GM19395 (cell line): ENCODE data around the gene CPB2.

Experiments used
- ATAC-seq: cut with Tn5 transposase; IDR thresholded peaks from one replicate; pipeline ENCODE4 v1.9.1; 2021; ENCODE audit warnings: mild to moderate bottlenecking, moderate library complexity; ENCODE audit not compliant: unreplicated experiment

The CPB2 gene

GRCh38 chr13:46104868-46105267 is at the start of gene CPB2:
Gene CPB2, minus strand, starts transcription at chr13:46105033. Its CDS starts 24 bp downstream, at chr13:46105009.
- no peak for ATAC-seq

DNA sequence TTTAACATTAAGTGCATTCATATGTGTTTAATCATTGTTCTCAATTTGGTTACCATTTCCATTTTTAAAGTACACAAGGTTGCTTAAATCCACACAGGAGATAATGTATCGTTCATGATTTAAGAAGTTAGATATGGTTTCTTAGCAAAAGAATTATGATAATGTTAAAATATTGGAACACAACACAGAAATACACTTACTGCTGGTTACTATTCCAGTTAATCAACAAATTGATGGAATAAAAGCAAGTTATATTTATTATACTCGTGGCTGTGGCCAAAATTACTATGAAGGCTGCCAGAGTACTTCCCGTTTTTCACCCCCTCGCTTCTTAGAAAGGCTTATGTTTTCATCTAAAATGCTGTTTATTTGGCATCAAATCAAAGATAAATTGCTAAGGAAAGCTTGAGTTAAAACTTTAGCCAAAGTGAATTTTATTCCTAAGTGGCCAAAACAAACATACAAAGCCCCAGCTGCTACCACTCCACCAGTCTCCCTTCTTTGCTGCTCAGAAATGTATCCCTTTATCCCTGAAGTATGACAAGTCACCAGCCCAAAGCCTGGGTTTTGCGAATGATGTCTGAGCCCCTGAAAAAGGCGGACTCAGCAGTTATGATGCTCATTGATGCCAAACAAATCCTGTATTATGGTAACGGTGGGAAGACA is 49.4 kb upstream of the CPB2 start:
- ATAC-seq, result no peak

GRCh38 chr13:46152627-46153328 is 47.9 kb upstream of the CPB2 start:
- ATAC-seq, result no peak

GRCh38 chr13:46150134-46150693 is 45.4 kb upstream of the CPB2 start:
- ATAC-seq, result no peak

- no peak for ATAC-seq
Observed at GRCh38 chr13:46149272-46150133, 44.7 kb upstream of the CPB2 start.

- no peak for ATAC-seq
Observed at GRCh38 chr13:46146898-46147297, 42.1 kb upstream of the CPB2 start.

- no peak for ATAC-seq
Observed at GRCh38 chr13:46145950-46146349, 41.1 kb upstream of the CPB2 start.

DNA sequence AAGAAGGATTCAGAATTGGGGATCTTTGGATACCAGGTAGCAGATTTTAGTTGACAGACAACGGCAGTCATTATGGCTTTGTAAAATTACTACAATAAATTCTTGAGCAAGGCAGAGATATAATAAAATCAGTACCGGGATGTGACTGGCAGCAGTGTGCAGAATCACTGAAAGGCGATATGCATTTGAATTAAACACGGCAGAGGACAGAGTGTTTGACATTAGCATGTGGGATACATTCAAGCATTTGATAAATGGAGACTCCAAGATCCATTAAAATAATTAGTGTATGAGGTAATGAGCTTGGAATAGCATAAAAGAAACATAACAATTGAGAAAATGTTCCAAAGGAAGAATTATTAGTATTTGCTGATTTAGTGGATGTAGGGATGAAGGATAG is 40.3 kb upstream of the CPB2 start:
- ATAC-seq, result no peak

DNA sequence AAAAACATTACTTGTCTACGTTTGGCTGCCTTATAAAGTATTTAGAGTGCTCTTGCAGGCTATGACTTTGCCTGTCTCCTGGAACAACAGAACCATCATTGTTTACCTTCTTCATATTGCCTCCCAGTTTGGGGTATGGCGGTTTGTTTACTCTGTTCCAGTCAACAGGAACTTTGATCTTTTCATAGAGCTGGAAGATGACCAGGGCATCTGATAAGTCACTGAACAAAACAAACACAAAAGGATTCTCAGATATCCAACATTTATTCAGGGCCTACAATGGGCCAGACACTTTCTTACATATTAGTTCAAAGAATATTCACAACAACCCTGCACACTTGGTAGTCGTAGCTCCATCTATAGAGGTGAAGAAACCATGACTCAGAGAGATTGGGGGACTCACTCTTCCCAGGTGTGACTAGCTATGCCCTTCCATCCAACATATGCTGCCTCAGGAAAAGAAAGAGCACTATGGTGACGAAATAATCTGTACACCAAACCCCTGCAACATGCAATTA is 38.4 kb upstream of the CPB2 start:
- no peak for ATAC-seq

DNA sequence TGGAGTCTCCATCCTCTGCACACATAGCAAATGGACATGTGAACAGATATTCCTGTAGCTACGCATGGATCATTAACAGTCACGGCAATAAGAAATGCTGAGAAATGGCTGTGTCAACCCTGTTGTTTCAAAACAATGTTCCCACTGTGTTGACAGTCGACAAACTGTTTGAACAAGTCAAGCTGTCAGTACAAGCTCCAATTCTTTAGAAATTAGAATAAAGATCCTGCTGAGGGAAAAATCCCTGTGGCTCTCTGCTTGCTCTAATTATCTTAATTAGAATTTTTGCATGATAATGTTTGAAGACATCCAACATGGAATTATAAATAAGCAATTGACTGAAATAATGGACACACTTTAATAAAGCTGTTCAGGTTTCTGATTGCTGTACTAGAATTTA is 37.9 kb upstream of the CPB2 start:
- no peak for ATAC-seq

- ATAC-seq, result no peak
Observed at GRCh38 chr13:46140044-46140443, 35.2 kb upstream of the CPB2 start.

GRCh38 chr13:46137627-46138317 is 32.9 kb upstream of the CPB2 start:
- no peak for ATAC-seq

GRCh38 chr13:46136688-46137087 is 31.9 kb upstream of the CPB2 start:
- no peak for ATAC-seq

DNA sequence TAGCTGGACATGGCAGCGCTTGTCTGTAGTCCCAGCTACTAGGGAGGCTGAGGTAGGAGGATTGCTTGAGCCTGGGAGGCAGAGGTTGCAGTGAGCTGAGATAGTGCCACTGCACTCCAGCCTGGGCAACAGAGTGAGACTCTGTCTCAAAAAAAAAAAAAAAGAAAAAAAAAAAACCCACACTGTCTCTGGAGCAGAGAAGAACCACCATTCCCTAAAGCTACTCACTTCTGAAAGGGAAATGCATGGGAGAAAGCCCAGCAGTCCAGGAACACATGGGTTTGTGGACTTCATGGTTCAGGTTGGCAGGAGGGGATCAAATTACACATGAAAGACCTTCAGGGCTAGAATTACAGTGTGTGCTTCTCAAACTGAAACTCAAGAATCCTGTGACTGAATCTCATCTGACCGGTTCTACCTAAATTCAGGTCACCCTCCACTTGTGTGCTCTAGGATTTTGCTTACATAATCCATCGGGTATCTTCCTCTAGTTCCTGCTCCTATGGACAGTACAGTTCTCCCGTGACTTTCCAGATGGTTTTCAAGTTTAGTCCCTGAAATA is 30.2 kb upstream of the CPB2 start:
- ATAC-seq, result no peak

GRCh38 chr13:46134494-46134893 is 29.7 kb upstream of the CPB2 start:
- ATAC-seq, result no peak

DNA sequence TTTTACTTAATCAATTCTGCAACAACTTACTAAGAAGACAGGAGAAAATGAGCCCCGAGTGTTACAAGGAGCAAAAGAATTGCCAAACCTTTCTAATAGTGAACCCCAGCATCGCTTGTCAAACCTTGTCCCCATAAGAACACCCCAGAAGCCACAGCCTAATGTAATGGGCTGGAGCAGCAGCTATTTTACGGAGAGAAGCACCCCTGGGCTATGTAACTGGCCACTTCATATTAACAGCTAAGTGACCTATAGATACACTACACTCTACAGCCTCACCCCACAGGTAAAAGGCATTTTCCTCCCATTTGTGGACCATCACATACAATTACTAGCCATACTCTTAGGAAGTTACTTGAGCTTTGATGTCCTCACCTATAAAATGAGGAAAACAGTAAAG is 27.3 kb upstream of the CPB2 start:
- ATAC-seq, result no peak

- no peak for ATAC-seq
Observed at GRCh38 chr13:46131705-46132104, 26.9 kb upstream of the CPB2 start.

DNA sequence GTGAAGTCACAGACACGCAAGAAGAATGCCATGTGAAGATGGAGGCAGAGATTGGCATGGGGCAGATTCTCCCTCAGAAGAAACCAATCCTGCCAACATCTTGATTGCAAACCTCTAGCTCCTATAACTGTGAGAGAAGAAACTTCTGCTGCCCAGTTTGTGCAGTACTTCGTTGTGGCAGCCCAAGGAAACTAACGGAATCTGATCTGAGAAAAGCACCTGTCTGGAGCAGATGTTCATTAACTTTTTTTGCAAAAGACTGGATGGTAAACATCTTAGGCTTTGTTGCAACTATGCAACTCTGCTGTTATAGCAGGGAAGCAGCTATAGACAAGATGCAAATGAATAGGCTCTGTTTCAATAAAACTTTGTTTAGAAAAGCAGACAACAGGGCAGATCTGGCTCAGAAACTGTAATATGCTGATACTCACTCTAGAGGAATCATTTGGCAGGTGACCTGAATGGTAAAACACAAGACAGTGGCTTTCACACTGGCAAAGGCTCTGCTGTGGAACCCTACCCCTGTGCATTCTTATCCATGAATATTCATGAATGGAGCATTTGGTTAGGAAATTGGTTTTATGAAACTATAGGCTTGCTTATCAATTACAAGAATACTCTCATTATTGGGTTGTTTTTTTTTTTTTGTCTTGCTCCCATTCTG is 25.3 kb upstream of the CPB2 start:
- no peak for ATAC-seq

DNA sequence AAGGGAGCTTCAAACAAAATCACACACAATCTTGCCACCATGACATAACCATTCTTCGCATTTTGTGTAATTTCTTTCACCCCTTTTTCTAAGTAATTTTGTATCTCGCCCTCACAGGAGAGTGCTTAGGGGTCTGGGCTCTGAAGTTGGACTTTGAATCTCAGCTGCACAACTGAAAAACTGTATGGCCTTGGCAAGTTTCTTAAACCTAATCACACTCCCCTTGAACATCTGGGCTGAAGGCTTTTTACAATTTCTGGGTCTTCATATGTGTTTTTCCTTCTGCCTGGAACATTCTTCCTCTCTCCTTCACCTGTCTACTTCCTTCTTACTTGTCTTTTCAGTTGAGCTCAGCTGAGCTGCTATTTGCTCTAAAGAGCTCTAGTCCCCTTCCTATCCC is 24.3 kb upstream of the CPB2 start:
- no peak for ATAC-seq
